Stimulated activated CD4-positive, alpha-beta T cell treated with anti-CD3 and anti-CD28 coated beads, TNF-alpha, amount 100 ng/mL, for 4 hours (primary cell): ENCODE measurements around the gene POC1A.
"Not testable (repeated sequence)": the region's sequence is repeated elsewhere in the genome, so short reads cannot be mapped to it uniquely, and the experiment has no call there.

Source experiments
- DNase-seq, 3 experiments: peaks; one replicate each; pipeline ENCODE4 v3.0.0-alpha.2; 2020; ENCODE audit warnings: low read depth in 3 of 3

POC1A gene

DNA sequence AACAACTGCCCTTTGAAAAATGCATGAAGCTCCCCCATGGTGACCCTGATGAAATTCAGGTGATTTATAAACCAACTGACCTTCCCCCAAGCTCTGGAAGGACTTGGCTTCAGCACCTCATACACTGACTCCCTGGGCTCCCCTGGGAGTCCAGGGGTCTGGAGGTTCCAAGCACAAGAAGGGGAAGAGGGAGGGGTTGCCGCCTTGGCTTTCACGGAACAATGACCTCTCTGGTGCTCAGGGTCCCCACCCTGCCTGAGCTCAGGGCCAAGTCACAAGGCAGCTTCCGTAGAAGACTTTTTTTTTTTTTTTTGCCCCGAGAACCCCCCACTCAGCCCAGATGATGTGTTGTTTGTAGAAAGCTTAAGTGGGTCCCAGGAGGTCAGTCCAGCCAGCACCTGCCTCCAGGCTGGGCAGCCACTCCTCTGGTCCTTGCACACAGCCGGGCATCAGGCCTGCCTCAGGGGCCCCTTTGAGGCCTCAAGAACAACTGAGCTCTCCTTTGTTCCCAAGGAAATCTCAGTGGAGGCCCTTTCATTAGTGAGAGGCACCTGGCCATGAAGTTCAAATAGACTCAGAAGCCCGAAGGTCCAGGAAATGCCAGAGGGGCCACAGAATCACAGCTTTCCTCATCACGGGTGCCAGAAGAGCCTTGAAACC is 29.7 kb upstream of the POC1A start:
- DNase-seq = no peak

GRCh38 chr3:52182691-52183090 is 28.5 kb upstream of the POC1A start:
- DNase-seq = no peak

DNA sequence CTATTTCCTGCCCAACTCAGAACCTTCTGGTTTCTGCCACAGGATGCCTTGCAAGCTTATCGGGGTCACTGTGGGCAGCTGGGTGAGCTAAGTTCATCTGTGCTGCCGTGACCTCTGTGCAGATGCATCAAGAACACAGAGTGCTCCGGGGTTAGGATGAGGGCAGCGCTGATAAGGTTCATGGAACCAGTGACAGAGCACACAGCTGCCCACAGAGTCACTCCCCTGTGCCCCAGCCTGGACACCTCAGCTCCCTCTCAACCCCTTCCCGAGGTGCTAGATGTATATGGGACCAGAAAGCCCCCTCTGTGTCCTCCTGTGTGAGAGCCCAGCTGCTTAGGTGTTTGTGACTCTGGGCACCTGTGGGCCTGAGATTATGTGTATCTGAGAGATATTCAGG is 28.0 kb upstream of the POC1A start:
- DNase-seq = no peak

- no peak for DNase-seq
Observed at GRCh38 chr3:52181543-52181942, 27.3 kb upstream of the POC1A start.

DNA sequence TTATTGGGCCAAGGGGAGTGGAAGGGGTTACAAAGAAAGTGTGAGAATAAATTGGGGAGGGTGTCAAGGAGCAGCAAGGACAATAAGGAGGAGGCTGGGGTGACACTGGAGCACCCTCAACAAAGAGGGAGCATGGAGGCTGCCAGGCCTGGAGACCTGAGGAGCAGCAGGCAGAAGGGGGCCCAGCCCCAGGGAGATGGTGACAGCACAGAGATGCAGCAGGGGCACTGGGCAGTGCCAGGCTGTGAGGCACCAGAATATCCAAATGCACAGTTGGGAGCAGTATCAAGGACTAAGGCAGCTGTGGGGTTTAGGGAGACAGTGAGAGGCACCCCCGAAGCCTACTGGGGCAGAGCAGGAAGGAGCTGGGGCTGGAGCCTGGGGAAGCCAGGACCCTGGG is 24.3 kb upstream of the POC1A start:
- no peak for DNase-seq

DNA sequence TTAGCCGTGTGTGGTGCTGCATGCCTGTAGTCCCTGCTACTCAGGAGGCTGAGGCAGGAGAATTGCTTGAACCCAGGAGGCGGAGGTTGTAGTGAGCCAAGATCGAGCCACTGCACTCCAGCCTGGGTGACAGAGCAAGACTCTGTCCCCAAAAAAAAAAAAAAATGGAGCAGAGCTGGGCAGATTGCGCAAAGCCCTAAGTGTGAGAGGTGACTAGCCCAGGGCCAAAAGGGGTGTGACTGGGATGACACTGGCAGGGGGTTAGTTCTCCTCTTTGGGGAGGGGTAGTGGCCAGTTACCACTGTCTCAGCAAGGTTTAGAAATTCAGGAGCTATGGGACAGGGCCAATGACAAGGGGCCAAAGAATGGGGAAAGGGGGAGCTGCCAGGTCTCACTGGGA is 23.9 kb upstream of the POC1A start:
- DNase-seq = not testable (repeated sequence)

GRCh38 chr3:52177701-52178042 is 23.4 kb upstream of the POC1A start:
- DNase-seq = no peak

DNA sequence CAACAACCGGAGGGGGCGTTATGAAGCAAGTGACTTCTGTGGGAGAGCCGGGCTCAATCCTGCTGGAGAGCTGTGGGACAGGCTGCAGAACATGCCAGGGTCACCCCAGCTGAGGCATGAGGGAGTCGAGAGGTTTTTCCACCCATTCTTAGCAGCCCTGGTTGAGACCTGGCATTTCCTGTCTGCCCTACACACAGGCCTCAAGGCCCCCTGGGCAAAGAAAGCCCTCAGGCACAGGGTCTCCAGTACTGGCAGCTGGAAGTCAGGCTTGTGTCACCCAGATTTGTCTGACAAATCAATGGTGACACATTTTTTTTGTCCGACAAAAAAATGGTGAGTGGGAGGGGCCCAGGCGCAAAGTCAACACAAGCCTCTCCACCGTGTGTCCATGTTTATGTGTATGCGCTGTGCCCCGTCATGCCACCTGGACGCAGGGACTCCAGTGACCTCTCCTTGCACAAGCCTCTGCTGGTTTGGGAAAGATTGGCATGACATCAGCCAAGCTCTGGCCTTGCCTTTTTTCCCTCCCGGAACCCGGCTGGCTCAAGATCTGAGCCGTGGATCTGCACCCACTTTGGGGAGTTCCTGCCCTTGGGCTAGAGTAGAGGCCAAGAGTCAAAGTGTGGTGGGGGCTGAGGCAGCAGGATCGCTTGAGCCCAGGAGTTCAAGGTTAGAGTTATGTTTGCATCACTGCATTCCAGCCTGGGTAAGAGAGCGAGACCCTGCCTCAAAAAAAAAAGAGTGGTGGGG is 22.9 kb upstream of the POC1A start:
- no peak for DNase-seq

- DNase-seq = no peak
Observed at GRCh38 chr3:52176180-52176752, 22.0 kb upstream of the POC1A start.

GRCh38 chr3:52175416-52176179 is 21.4 kb upstream of the POC1A start:
- no peak for DNase-seq

DNA sequence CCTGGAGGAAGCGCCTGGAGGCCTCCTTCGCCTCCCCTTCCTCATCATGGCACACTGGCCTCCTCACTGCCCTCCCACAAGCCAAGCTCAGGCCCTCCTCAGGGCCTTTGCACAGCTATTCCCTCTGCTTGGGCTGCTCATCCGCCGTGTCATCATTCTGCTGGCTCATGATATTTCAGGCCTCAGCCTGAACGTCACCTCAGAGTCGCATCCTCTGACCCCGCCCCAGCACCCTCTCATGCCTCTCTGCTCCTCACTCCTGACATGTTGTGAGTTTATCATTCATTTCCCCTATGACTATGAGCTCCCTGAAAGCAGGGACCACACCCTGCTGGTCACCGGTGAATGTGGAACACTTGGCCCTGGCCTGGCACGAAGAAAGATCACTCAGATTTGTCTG is 20.7 kb upstream of the POC1A start:
- no peak for DNase-seq

DNA sequence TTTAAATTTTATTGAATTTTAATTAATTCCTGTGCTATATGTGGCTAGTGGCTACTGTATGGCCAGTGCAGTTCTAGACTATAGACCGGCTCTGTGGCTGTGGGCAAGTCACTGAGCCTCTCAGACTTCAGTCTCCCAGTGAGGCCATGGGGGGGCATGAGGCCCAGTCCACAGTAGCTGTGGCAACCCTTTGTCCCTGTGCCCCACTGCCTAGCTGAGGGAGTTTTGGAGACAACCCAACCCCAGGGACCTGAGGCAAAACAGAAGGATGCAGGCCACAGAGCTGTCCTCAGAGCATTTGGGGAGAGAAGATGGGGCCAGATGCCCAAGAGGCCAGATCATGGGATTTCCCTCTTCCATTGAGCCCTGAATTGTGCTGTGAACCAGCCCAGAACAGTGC is 18.9 kb upstream of the POC1A start:
- no peak for DNase-seq

- no peak for DNase-seq
Observed at GRCh38 chr3:52172262-52172757, 18.1 kb upstream of the POC1A start.

DNA sequence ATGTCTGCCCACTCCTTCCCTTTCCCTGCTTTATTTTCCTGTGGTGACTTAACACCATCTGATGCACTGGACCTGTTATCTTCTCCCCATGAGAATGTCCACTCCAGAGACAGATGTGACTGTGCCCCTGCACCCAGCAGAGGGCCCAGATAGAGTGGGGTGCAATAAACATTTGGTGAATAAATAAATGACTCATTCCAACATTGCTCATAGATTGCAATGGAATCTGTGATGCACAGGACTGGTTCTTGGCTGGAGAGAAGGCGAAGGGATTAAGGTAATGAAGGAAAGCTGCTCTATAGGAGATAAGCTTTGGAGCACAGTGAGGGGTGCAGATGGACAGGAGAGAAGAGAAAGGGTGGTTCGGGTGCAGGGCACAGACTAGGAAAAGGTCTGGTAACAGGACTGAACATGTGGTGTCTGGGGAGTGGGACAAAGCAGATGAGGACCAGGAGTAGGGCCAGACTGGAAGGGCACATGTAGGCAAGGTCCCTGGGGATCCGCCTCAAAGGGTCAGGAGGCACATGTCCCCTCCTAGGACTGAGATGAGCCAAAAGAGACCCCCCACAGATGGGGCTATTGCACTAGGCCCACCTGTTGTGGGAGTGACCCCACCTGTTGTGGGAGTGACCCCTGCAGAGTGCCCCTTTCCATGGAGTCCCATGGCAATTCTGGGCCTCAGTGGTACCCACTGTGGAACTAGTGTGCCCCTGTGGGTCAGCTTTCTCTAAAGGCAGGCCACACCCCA is 17.5 kb upstream of the POC1A start:
- DNase-seq = no peak

DNA sequence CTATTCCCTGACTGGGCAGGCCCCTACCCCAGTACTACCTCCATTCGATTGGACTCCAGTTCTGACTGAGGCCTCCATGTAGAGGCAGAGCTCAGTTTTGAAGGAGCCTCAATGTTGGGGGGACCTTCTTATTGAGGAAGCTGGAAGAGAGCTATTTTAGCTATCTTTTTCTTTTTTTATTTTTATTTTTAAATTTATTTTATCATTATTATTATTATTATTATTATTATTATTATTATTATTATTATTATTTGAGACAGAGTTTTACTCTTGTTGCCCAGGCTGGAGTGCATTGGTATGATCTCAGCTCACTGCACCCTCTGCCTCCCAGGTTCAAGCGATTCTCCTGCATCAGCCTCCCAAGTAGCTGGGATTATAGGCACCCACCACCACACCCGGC is 16.0 kb upstream of the POC1A start:
- not testable (repeated sequence) for DNase-seq

DNA sequence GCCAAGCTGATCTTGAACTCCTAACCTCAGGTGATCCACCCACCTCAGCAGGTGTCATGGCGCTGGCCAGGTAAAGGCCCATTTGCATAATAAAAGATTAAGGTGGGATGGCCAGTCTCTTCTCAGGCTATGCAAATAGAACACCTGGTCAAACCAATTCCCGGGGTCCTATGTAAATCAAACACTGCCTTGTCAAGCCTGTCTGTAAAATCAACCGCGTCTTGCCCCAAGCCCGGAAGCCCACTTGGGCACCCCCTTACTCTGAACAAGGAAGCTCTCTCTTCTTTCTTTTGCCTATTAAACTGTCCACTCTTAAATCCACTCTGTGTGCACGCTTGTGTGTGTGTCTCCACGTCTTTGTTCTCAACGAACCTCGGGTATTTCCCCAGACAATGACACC is 13.0 kb upstream of the POC1A start:
- no peak for DNase-seq

DNA sequence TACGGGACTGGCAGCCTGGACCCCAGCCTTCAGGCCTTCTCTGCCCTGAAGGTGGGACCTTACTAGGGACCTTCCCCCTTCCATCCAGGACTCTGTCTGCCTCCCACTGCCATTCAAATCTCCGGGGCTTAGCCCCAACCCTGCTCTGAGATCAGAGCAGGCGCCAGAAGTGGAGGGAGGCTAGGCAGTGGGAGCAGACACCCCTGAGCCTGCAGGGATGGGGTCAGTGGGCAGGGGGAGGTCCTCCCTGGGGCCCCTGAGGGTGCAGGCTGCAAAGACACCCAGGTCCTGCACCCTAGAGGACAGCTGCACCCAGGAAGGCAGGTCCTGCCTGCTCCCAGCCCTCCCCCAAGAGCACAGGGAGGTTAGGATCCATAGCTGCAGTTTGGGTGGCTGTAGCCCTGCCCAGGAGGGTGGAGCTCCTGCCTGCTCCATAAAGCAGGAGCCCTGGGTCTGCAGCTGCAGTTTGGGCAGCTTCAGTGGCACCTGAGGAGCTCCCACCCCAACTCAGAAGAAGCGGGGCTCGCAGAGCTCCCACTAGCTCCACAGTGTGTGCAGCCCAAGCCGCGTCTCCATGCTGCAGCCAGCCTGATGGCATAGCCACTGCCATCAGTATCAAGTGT is 8.1 kb upstream of the POC1A start:
- DNase-seq = no peak

DNA sequence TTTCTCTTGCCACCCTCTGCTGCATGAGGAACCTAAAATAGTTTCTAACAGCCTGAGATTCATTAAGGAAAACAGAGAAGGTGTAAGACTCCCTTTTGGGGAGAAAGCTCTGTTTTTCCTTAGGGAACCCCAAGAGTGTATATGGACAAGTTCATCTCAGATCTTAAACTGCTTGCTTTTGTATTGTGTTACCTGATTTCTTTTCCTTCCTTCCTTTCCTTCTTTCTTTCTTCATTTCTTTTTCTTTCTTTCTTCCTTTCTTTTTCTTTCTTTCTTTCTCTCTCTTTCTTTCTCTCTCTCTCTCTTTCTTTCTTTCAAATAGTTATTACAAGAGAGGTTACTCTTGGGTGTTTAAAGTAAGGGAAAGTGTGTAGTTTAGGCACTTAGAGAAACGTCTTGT is 5.3 kb upstream of the POC1A start:
- DNase-seq = no peak

DNA sequence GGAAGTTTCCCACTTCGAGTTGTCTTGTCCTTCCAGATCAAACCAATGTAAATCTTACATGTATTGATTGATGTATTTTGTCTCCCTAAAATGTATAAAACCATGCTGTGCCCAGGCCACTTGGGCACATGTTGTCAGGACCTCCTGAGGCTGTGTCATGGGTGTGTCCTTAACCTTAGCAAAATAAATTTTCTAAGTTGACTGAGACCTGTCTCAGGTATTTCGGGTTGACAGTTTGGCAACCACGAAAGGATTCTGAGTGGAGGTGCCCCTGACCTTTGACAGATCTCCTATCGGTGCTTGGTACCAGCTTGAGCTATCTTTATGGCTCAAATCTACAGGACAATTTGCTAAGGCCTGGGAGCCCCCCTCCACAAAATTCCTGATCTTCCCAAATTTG is 1.7 kb upstream of the POC1A start:
- DNase-seq = no peak

DNA sequence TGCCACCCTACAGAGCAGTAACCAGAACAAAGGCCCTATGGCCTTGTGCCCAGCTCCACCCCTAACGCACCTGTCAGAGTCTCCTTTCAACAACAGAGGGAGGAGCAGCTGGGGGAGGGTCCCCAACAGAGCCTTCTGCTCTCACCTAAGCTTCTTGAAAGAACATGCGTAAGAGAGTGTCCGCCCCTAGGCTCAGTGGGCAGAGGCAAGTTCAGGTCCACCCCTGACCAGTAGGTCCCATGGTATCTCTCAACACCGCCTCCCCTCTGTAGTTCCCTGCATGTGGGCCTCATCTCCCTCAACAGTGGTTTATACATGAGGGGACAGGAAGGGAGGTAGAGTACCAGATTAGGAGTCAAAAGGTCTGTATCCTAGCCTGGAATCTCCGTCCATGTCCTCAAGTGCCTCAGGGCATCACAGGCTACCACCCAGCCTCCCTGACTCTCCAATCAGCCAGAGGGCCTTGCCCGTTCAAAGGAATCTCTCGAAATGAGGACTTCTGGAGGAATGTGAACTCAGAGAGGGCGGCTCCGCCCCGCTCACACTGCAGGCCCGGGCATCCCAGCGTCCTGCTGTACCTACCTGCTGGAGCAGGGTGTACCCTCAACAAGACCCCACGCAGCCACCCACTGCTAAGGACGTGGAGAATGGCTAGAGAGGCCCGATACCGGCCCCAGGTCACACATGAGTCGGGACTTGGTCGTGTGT is 680 bp downstream of the POC1A start:
- no peak for DNase-seq

DNA sequence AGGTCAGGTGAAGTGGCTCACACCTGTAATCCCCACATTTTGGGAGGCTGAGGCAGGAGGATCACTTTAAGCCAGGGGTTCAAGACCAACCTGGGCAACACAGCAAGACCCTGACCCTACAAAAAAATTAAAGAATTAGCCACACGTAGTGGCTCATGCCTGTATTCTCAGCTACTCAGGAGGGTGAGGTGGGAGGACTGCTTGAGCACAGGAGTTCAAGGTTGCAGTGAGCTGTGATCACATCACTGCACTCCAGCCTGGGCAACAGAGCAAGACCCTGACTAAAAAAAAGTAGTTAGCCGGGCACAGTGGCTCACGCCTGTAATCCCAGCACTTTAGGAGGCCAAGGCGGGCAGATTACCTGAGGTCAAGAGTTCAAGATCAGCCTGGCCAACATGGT is 2.2 kb downstream of the POC1A start:
- not testable (repeated sequence) for DNase-seq
